Measurements from ENCODE around the gene MED25. TPM values are rescaled to one million over a fixed set of nuclear protein-coding genes. Genes with fewer than 3 reads are reported as not detected.

The MED25 gene
- total and polyA plus RNA-seq, 2 of the 8 experiments (the other 6 are each of a cell fraction or from before 2014, with no cell fraction given), result 21.6 to 71.4 TPM

GRCh38 chr19:49824662-49825061, 6.6 kb downstream of the MED25 start (continued):
- TF ChIP-seq TAF7 (optimal IDR thresholded peaks at IDR 0.05; ENCODE audit: borderline replicate concordance, low read depth, low read length) (no peak), CTCF (IDR thresholded peaks at IDR 0.05; ENCODE audit: control extremely low read depth in 1 of 3, insufficient read depth in 1 of 3, low read depth in 1 of 3, low read length in 3 of 3) (no peak), ATF2 (IDR thresholded peaks at IDR 0.05; ENCODE audit: low read length) (no peak), ATF3 (IDR thresholded peaks at IDR 0.05; ENCODE audit: insufficient read depth, low read depth, low read length) (no peak), SAP30 (IDR thresholded peaks at IDR 0.05; ENCODE audit: insufficient read depth, insufficient replicate concordance, low read length) (no peak), TAF1 (IDR thresholded peaks at IDR 0.05; ENCODE audit: low read depth, low read length) (no peak)
